GM10847 (cell line): ENCODE data around the gene DBET.
"Not testable (repeated sequence)": the region's sequence is repeated elsewhere in the genome, so short reads cannot be mapped to it uniquely, and the experiment has no call there.

ENCODE experiments used
- POLR2A ChIP-seq: IDR thresholded peaks from 2 replicates; pipeline ENCODE4 v1.6.1; 2011; ENCODE audit not compliant: insufficient read length; ENCODE audit errors: extremely low read depth

DBET gene

DNA sequence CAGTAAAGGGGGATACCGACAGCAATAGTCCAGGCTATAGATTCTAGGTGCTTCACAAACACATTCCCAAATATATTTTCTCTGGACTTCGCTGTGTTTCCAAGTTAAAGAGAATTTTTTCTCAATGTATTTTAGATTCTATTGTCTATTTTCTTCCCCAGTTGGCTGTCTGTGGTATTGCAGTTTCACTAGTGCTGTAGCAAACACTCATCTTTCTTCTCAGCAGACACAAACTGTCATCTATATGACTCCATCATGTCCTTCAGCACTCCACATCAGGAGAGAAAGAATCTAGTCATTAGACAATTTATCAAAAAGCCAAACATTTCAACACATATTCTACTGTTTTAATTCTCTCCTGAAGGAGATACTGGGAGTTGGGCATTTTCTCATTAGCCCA lies at the start of gene DBET:
DBET (plus strand) TSS at position 161 of the 400 bp plus-strand sequence.
- TF ChIP-seq POLR2A, result not testable (repeated sequence)

DNA sequence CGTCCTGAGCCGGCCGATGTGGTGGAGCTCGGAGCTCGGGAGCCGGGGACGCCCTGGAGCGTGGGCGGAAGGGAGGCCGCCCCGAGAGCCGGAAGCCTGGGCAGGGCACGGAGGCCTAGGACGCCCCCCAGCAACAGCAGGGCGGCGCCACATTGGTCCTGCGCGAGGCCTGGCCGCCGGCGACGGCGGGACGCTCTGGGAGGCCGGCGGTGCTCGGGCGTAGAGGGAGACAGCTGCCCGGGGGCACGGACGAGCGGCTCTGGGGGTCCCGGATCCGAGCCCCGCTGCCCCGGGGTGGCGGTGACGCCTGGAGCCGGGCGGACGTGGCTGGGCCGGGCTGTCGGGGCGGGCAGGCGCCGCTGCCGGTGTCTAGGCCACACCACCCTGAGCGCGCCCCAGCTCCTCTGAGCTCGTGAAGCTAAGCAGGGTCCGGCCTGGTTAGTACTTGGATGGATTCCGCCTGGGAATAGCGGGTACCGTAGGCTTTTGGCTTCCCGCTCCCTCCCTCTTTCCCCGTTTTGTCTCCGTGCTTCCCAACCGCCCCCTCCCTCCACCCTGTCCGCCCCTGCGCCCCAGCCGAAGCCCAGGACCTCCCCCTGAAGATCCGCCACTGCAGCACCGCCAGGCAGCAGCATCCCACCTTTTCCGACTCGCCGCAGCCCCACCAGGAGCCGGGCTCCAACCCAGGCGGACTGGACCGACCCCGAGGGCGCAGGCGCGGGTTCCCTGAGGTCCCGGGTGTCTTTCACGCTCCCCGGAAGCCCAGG lies 49.3 kb upstream of the DBET start:
- no peak for TF ChIP-seq POLR2A

DNA sequence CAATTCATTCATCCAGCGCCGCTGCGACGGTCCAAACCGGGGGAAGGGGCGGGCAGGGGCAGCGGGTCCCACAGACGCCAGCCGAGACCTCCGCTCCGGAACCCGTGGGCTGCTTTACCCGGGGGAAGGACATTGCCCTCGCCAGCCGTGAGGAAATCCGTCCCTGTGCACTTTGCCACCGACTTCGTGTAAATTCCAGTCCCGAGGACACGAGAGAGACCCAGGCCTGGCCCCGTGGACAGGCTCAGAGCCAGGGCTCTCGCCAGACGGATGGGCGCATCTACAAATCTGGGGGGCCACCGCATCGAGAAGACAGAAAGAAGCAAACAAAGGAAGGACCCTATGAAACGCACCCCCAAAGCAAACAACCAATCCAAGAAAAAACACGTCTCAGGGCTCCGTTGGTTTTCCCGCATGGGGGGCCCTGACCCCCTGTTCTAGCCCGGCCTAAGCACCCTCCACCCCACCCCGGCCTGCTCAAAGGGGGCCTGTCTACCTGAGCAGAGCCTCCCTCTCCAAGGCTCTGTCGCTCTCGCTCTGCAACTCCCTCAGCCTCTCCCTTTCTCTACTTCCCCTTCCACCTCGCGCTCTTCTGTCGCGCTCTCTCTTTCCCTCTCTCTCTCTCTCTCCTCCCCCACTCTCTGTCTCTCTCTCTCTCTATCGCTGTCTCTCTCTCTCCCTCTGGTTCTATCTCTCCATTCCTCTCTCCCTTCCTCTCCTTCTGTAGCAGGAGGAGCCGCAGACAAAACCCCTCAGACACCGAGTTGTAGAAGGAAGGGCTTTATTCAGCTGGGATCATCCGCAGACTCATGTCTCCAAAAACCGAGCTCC lies 48.5 kb upstream of the DBET start:
- no peak for TF ChIP-seq POLR2A

DNA sequence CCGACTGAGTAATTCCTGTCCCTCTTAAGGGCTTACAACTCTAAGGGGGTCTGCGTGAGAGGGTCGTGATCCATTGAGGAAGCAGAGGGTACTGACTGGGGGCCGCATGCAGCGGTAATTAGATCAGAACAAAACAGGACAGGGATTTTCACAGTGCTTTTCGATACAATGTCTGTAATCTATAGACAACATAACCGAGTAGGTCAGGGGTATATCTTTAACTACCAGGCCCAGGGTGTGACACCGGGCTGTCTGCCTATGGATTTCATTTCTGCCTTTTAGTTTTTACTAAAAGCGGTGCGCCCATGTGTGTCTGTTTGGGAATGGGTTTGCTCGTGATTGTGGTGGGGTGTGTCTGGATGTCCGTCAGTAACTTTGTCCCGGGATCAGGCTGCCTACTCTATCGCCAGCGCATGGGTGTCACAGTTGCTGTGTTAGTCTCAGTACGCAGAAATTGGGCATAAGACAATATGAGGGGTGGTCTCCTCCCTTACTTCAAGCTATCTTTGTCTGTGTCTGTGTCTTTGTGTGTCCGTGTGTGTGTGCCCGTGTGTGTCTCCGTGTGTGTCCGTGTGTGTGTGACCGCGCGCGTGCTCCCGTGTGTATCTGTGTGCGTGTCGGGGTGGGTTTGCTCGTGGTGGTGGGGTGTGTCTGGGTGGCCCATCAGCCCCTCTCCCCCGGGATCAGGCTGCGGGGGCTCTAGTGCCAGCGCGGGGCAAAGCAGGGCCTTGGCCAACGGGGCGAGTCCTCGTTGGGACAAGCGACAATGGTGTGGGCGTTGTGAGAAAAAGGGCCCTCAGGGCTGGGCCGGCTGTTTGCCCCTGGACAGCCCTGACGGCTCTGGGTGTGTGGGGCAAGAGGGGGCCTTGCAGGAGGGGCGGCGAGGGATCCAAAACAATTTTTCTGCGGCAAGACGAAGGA lies 47.7 kb upstream of the DBET start:
- no peak for TF ChIP-seq POLR2A

DNA sequence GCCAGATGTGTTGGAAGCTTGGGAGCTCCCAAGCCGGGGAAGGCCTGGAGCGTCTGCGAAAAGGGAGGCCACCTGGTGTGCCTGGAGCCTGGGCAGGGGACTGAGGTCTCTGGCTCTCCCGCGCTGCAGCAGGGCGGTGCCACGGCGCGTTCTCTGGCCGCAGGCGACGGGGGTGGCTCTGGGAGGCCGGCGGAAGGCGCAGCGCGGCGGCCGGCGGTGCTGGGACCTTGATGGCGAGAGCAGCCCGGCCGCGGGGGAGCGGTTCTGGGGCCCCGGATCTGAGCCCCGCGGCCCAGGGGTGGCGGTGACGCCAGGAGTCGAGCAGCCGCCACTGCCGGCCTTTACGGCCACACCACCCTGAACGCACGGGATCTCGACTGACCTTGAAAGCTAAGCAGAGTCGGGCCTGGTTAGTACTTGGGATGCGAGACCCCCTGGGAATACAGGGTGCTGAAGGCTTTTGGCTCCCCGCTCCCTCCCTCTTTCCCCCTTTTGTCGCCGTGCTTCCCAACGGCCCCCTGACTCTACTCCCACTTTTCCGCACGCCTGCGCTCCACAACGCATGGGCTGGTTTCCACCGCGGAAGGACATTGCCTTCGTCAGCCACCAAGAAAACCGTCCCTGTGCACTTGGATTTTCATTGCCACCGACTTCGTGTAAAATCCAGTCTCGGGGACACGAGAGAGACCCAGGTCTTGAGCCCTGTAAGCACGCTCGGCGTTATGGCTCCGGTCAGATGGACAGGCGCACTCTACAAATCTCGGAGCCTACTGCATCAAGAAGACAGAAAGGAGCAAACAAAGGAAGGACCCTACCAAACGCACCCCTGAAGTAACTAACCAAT lies 46.7 kb upstream of the DBET start:
- no peak for TF ChIP-seq POLR2A

DNA sequence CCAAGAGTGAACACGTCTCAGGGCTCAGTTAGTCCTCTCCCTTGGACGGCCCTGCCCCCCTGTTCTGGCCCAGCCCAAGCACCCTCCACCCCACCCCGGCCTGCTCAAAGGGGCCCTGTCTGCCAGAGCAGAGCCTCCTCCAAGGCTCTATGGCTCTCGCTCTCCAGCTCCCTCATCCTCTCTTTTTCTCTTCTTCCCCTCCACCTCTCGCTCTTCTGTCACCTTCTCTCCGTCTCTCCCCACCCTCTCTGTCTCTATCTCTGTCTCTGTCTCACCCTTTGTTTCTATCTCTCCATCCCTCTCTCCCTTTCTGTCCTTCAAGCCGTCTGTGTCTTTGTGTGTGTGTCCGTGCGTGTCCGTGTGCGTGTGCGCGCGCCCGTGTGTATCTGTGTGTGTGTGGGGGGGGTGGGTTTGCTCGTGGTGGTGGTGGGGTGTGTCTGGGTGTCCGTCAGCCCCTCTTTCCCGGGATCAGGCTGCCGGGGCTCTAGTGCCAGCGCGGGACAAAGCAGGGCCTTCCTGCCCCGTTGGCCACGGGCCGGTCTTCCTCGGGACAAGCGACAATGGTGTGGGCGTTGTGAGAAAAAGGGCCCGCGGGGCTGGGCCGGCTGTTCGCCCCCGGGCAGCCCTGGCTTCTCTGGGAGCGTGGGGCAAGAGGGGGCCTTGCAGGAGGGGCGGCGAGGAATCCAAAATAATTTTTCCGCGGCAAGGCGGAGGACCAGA lies 45.9 kb upstream of the DBET start:
- TF ChIP-seq POLR2A, result no peak

DNA sequence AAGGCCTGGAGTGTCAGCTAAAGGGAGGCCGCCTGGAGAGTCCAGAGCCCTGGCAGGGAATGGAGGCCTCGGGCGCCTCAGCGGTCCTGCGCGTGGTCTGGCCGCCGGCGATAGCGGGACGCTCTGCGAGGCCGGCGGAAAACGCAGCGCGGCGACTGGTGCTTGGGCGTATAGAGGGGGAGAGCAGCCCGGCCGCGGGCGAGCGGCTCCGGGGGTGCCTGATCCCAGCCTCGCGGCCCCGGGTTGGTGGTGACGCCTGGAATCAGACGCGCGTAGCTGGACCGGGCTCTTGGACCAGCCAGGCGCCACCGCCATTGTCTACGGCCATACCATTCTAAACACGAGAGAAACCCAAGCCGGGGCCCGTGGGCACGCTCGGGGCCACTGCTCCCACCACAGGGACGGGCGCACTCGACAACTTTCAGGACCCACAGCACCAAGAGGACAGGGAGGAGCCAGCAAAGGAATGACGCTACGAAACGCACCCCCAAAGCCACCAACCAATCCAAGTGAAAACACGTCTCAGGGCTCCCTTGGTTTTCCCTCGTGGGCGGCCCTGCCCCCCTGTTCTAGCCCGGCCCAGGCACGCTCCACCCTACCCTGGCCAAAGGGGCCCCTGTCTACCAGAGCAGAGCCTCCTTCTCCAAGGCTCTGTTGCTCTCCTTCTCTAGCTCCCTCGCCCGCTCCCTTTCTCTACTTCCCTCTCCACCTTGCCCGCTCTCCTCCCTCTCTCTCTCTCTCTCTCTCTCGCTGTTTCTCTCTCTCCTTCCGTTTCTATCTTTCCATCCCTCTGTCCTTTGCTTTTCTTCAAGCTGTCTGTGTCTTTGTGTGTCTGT lies 45.1 kb upstream of the DBET start:
- no peak for TF ChIP-seq POLR2A

DNA sequence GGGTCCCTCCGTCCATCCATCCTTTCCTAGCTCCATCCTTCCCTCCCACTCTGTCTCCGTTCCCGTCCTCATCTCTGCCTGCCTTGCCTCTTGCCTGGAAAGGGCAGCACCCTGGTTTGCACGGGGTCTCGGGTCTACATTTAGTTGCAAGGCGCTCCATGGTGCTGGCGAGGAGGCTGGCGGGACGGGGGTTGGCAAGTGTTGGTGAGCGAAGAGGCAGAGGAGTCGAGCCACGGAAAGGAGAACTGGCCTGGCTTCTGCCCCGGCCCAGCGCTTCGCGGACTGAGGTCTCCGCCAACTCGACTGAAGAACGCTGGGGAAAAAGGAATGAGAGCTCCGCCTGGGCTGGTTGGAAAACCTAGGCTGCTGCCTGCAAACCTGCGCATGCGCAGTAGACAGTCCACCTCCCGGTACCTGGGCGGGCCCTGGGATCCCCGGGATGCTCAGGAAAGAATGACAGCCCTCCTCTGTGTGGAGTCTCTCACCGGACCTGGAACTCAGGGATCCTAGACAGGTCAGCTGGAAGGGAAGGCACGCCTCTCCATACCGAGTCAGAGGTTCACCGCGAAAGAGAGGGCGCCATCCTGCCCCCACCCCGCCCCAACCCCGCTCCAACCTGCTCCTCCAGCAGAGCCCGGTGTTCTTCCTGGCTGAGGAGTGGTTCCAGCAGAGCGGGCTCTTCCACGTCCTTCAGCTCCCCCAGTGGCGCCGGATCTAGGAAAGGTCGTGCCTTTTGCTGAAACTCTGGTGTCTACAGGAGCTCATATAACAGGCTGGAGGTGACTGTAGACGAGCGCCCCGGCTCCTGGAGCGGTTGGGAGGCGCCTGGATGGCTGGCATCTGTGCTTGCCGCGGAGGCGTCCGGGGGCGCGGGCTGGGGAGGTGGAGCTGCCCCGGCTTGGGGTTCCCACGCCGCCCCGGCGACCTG lies 43.2 kb upstream of the DBET start:
- TF ChIP-seq POLR2A, result no peak

DNA sequence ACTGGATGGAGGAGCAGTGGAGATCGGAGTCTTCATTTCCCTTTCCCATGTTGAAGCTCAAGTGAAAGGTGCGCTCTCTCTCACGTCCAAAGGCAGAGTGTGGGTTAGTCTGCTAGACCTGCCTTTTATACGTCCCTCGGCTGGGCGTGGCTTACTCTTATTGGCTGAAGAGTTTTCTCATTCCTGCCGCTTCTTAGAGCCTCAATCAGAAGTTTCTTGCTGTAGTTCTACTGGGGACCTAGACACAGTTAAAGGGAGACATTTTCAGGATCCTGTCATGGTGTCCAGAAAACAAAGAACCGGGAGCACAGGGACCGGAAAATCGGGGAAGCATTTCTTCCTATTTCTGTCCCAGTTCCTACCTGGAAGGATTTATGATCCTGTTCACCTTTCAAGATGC lies 37.1 kb upstream of the DBET start, which contains the start of gene FRG2:
FRG2 (minus strand) TSS at position 101 of the 400 bp plus-strand sequence; CDS start at position 49, 52 bp downstream.
- TF ChIP-seq POLR2A, result not testable (repeated sequence)
